H1 (cell line): ENCODE results near the gene C19orf44. TPM values are rescaled to one million over a fixed set of nuclear protein-coding genes. Genes with fewer than 3 reads are reported as not detected.

ENCODE experiments used
- CTCF ChIA-PET: fragments of 300-600 bp; sonication (Branson Sonifier 250); formaldehyde crosslinking; loops from one replicate; lab custom pipeline; 2021; ENCODE audit not compliant: partially characterized antibody; lab: Charles Lee
- POLR2A ChIA-PET: fragments of 300-600 bp; sonication (Branson Sonifier 250); formaldehyde crosslinking; loops from one replicate; lab custom pipeline; 2021; ENCODE audit warnings: inconsistent platforms; ENCODE audit not compliant: partially characterized antibody; lab: Charles Lee
- DNase-seq, 2 experiments: peaks; one replicate each; pipeline versions ENCODE4 v3.0.0 to v3.0.0-alpha.2; 2010 to 2022; ENCODE audit warnings: low spot score in 2 of 2, low read depth in 1 of 2, mixed read lengths in 1 of 2
- FAIRE-seq: peaks from 2 replicates; lab custom pipeline; 2011; peaks lifted over from hg19 to GRCh38; lab: Jason Lieb, UNC
- H2AFZ ChIP-seq: 2 replicates; pipeline ENCODE4 v1.8.1; 2012; ENCODE audit warnings: low read length, inconsistent platforms
- H2AK5ac ChIP-seq: 2 replicates; pipeline ENCODE4 v1.6.1; 2013; ENCODE audit warnings: low read depth, low read length
- H2BK120ac ChIP-seq: replicated peaks from 2 replicates; pipeline ENCODE3; 2013; ENCODE audit warnings: low read depth, low read length, inconsistent platforms
- H2BK12ac ChIP-seq: 2 replicates; pipeline ENCODE4 v1.6.1; 2013; ENCODE audit warnings: low read depth, low read length
- H2BK15ac ChIP-seq: 2 replicates; pipeline ENCODE4 v1.6.1; 2013; ENCODE audit warnings: low read length
- H2BK20ac ChIP-seq: 2 replicates; pipeline ENCODE4 v1.6.1; 2013; ENCODE audit warnings: low read length
- H2BK5ac ChIP-seq: 2 replicates; pipeline ENCODE4 v1.6.1; 2013; ENCODE audit warnings: low read depth, low read length
- H3K14ac ChIP-seq: 2 replicates; pipeline ENCODE4 v1.6.1; 2013; ENCODE audit warnings: inconsistent platforms; ENCODE audit not compliant: insufficient read length
- H3K18ac ChIP-seq: 2 replicates; pipeline ENCODE4 v1.6.1; 2013; ENCODE audit warnings: low read length; ENCODE audit errors: extremely low read depth
- H3K23ac ChIP-seq: 2 replicates; pipeline ENCODE4 v1.6.1; 2013; ENCODE audit warnings: inconsistent platforms; ENCODE audit not compliant: insufficient read length
- H3K23me2 ChIP-seq: 2 replicates; pipeline ENCODE4 v1.6.1; 2013; ENCODE audit warnings: low read depth, low read length
- H3K27ac ChIP-seq: 2 replicates; pipeline ENCODE4 v1.6.1; 2011; ENCODE audit warnings: low read depth, low read length, inconsistent platforms
- H3K27me3 ChIP-seq, 4 experiments: replicated peaks in 1 of 4; 1 replicate in 1 of 4; 2 replicates in 3 of 4; pipeline versions ENCODE4 v1.6.1 to v1.8.1; 2011 to 2013; ENCODE audit warnings: low read length in 3 of 4, mild to moderate bottlenecking in 3 of 4, inconsistent platforms in 2 of 4, mixed read lengths in 2 of 4, moderate library complexity in 1 of 4; ENCODE audit not compliant: control insufficient read depth in 3 of 4, insufficient read depth in 3 of 4; ENCODE audit errors: extremely low read depth in 1 of 4
- H3K36me3 ChIP-seq, 4 experiments: 2 replicates each; pipeline versions ENCODE4 v1.6.1 to v1.8.1; 2011 to 2013; ENCODE audit warnings: mild to moderate bottlenecking in 4 of 4, low read length in 3 of 4, moderate library complexity in 2 of 4, control low read depth in 1 of 4, inconsistent platforms in 1 of 4; ENCODE audit not compliant: insufficient read depth in 4 of 4, control insufficient read depth in 2 of 4
- H3K4ac ChIP-seq: replicated peaks from 2 replicates; pipeline ENCODE3; 2013; ENCODE audit warnings: low read length, low read depth, mixed read lengths, inconsistent platforms; ENCODE audit not compliant: insufficient read length
- H3K4me1 ChIP-seq, 4 experiments: replicated peaks in 1 of 4; 1 replicate in 1 of 4; 2 replicates in 3 of 4; pipeline versions ENCODE4 v1.6.1 to v1.8.1; 2011 to 2013; ENCODE audit warnings: low read length in 3 of 4, inconsistent platforms in 2 of 4, mixed read lengths in 1 of 4; ENCODE audit not compliant: insufficient read depth in 4 of 4, control insufficient read depth in 3 of 4
- H3K4me2 ChIP-seq, 2 experiments: 2 replicates each; pipeline versions ENCODE4 v1.6.1 to v1.8.1; 2011 to 2013; ENCODE audit warnings: low read depth in 2 of 2, low read length in 2 of 2, control low read depth in 1 of 2, inconsistent platforms in 1 of 2, mild to moderate bottlenecking in 1 of 2; ENCODE audit not compliant: insufficient read depth in 1 of 2
- H3K4me3 ChIP-seq, 4 experiments: fragments of 200-600, 300-600 bp in 1 of 4; sonication (generic), shearing (Covaris generic), sonication (Bioruptor Twin) in 1 of 4; 2 replicates each; pipeline versions ENCODE4 v1.5.1 to v1.8.1; 2011 to 2016; ENCODE audit warnings: low read length in 4 of 4, low read depth in 3 of 4, control low read depth in 2 of 4, inconsistent platforms in 2 of 4, mild to moderate bottlenecking in 2 of 4, mixed read lengths in 1 of 4, moderate library complexity in 1 of 4; ENCODE audit not compliant: insufficient read depth in 2 of 4; ENCODE audit errors: extremely low read depth in 1 of 4
- H3K56ac ChIP-seq: replicated peaks from 2 replicates; pipeline ENCODE3; 2013; ENCODE audit warnings: low read depth, mild to moderate bottlenecking, mixed read lengths, low read length, inconsistent platforms; ENCODE audit not compliant: insufficient read length
- H3K79me1 ChIP-seq: 2 replicates; pipeline ENCODE4 v1.6.1; 2013; ENCODE audit warnings: low read depth, low read length, control low read depth
- H3K79me2 ChIP-seq, 2 experiments: 2 replicates each; pipeline versions ENCODE4 v1.6.1 to v1.8.1; 2012 to 2013; ENCODE audit warnings: low read length in 2 of 2, mild to moderate bottlenecking in 2 of 2, inconsistent platforms in 1 of 2; ENCODE audit not compliant: insufficient read depth in 2 of 2, control insufficient read depth in 1 of 2
- H3K9ac ChIP-seq, 4 experiments: replicated peaks in 1 of 4; 1 replicate in 1 of 4; 2 replicates in 3 of 4; pipeline versions ENCODE4 v1.6.1 to v1.8.1; 2011 to 2013; ENCODE audit warnings: low read depth in 3 of 4, low read length in 3 of 4, control low read depth in 2 of 4, mild to moderate bottlenecking in 2 of 4, moderate library complexity in 2 of 4, inconsistent platforms in 1 of 4; ENCODE audit errors: extremely low read depth in 1 of 4
- H3K9me3 ChIP-seq, 2 experiments: 2 replicates each; pipeline versions ENCODE4 v1.6.1 to v1.8.1; 2012 to 2013; ENCODE audit warnings: mild to moderate bottlenecking in 2 of 2, moderate library complexity in 2 of 2, control low read depth in 1 of 2, inconsistent platforms in 1 of 2, low read depth in 1 of 2, low read length in 1 of 2, mixed read lengths in 1 of 2; ENCODE audit not compliant: insufficient read depth in 2 of 2
- H4K20me1 ChIP-seq, 2 experiments: replicated peaks in 1 of 2; 2 replicates each; pipeline versions ENCODE3 to v1.8.1; 2011 to 2013; ENCODE audit warnings: inconsistent platforms in 2 of 2, low read length in 2 of 2, mild to moderate bottlenecking in 1 of 2; ENCODE audit not compliant: insufficient read depth in 2 of 2, control insufficient read depth in 1 of 2
- H4K5ac ChIP-seq: 2 replicates; pipeline ENCODE4 v1.6.1; 2013; ENCODE audit warnings: low read length, low read depth, mixed read lengths, inconsistent platforms; ENCODE audit not compliant: insufficient read length
- H4K8ac ChIP-seq: 2 replicates; pipeline ENCODE4 v1.8.0; 2013; ENCODE audit warnings: mild to moderate bottlenecking, moderate library complexity, low read length, inconsistent platforms; ENCODE audit not compliant: insufficient read depth; ENCODE audit errors: extremely low read depth
- H4K91ac ChIP-seq: replicated peaks from 2 replicates; pipeline ENCODE3; 2013; ENCODE audit warnings: low read length, mixed read lengths, inconsistent platforms; ENCODE audit not compliant: insufficient read length
- CHD1 ChIP-seq: IDR thresholded peaks from 2 replicates; pipeline ENCODE4 v1.6.1; 2012; ENCODE audit warnings: low read depth, low read length, improper control_type of control experiment
- E2F6 ChIP-seq: IDR thresholded peaks from 2 replicates; pipeline ENCODE4 v1.6.1; 2012; ENCODE audit warnings: inconsistent platforms
- EGR1 ChIP-seq: IDR thresholded peaks from 2 replicates; pipeline ENCODE4 v1.6.1; 2011; ENCODE audit warnings: low read depth, low read length, borderline replicate concordance
- NRF1 ChIP-seq: IDR thresholded peaks from 2 replicates; pipeline ENCODE4 v1.6.1; 2011; ENCODE audit warnings: mild to moderate bottlenecking, low read depth, low read length, improper control_type of control experiment
- PHF8 ChIP-seq: fragments of 200-600 bp; sonication (generic); conservative IDR thresholded peaks from 2 replicates; pipeline ENCODE4 v1.7.1; 2012; ENCODE audit warnings: low read depth, mild to moderate bottlenecking, inconsistent platforms, low read length, moderate library complexity
- RAD21 ChIP-seq, 2 experiments: IDR thresholded peaks in 1 of 2; conservative IDR thresholded peaks in 1 of 2; 2 replicates each; pipeline ENCODE4 v1.6.1; 2011; ENCODE audit warnings: low read depth in 2 of 2, low read length in 2 of 2, improper control_type of control experiment in 1 of 2, inconsistent platforms in 1 of 2, mild to moderate bottlenecking in 1 of 2, moderate library complexity in 1 of 2
- RBBP5 ChIP-seq: IDR thresholded peaks from 2 replicates; pipeline ENCODE4 v1.7.1; 2012; ENCODE audit warnings: low read depth, mild to moderate bottlenecking, inconsistent platforms, low read length, moderate library complexity, borderline replicate concordance
- RXRA ChIP-seq: IDR thresholded peaks from 2 replicates; pipeline ENCODE4 v1.6.1; 2011; ENCODE audit warnings: low read depth, mild to moderate bottlenecking, low read length, moderate library complexity; ENCODE audit not compliant: insufficient read depth
- TEAD4 ChIP-seq: IDR thresholded peaks from 2 replicates; pipeline ENCODE4 v1.6.1; 2012; ENCODE audit warnings: low read depth, low read length, inconsistent platforms, mixed read lengths
- WGBS, 2 experiments: shearing (Covaris generic) in 1 of 2; methylation state at CpG; one replicate each; pipeline versions ENCODE4 v1.1.6 to v1.1.7; 2013 to 2015; ENCODE audit warnings: low lambda C conversion rate in 2 of 2, mixed read lengths in 2 of 2, inconsistent platforms in 1 of 2, low coverage in 1 of 2, missing lambda C conversion rate in 1 of 2; ENCODE audit not compliant: insufficient replicate concordance in 2 of 2, insufficient coverage in 1 of 2, insufficient read length in 1 of 2; ENCODE audit errors: extremely low coverage in 1 of 2, missing lambda C conversion rate in 1 of 2; 5-methylcytosine and 5-hydroxymethylcytosine counted together
- polyA plus RNA-seq, 7 experiments: library from polyadenylated mRNA; depleted of rRNA in 3 of 7; stranded (reverse) in 5 of 7; unstranded in 2 of 7; fragments of >200 nt in 5 of 7; fragments of 200-250 nt in 2 of 7; gene quantifications; 1 replicate in 5 of 7; 2 replicates in 1 of 7; 4 replicates in 1 of 7; pipeline versions ENCODE4 v1.2.1 to v1.2.3, GENCODE V29; 2011 to 2013; ENCODE audit warnings: missing spikeins in 2 of 7, mixed read lengths in 2 of 7
- total RNA-seq: library from RNA; stranded (reverse); fragmentation: NEBNext Ultra II Directional; extraction: Animal tissue kit (Norgen Biotek cat#: 25700); gene quantifications from 2 replicates; pipeline ENCODE4 v1.2.1, GENCODE V29; 2021

Gene C19orf44
- total and polyA plus RNA-seq, 2 of the 8 experiments (the other 6 are each of a cell fraction or from before 2014, with no cell fraction given) = 2.1 to 4.5 TPM

- Histone ChIP-seq H3K36me3 (peaks cover 0 to 20% (median 6%) of the 10 kb centered on the region in 4 experiments; a peak in 5 of 8 replicates), H4K20me1 (peaks cover 14 to 22% of the 10 kb centered on the region in 2 experiments), H3K79me1 (peaks cover 7% of the 10 kb centered on the region; the same call in 1 of the 2 replicates), H2AFZ (no peak within 1 kb of the TSS), H3K14ac (no peak within 1 kb of the TSS), H3K9me3 (no peaks in the 10 kb centered on the region), H4K8ac (peak within 1 kb of the TSS; percentile 97), H3K23ac (no peak within 1 kb of the TSS), H3K27ac (peak within 1 kb of the TSS; percentile 89), H2BK20ac (no peak within 1 kb of the TSS), H3K4ac (peak within 1 kb of the TSS; percentile 32), H2BK120ac (no peak within 1 kb of the TSS), H3K4me3 (peak within 1 kb of the TSS; percentile 86 to 99 (median 99)), H2BK15ac (no peak within 1 kb of the TSS), H3K4me2 (peak within 1 kb of the TSS; percentile 91 to 95), H2BK12ac (no peak within 1 kb of the TSS), H4K5ac (peak within 1 kb of the TSS; percentile 86), H3K27me3 (no peaks in the 10 kb centered on the region), H2BK5ac (peak within 1 kb of the TSS; percentile 80), H3K23me2 (peaks cover 6% of the 10 kb centered on the region; the same call in 1 of the 2 replicates), H3K56ac (peak within 1 kb of the TSS; percentile 86), H4K91ac (peak within 1 kb of the TSS; percentile 74), H3K18ac (peak within 1 kb of the TSS; percentile 13; the same call in 1 of the 2 replicates), H3K4me1 (peaks cover 0 to 5% (median 3%) of the 10 kb centered on the region in 4 experiments; a peak in 4 of 7 replicates), H3K9ac (peak within 1 kb of the TSS; percentile 85 to 92 (median 91)), H3K79me2 (peaks cover 35 to 59% of the 10 kb centered on the region in 2 experiments), H2AK5ac (0 out of 2 replicates have a peak within 1 kb of the TSS, but pooled peaks have one; percentile 69)
- FAIRE-seq = no peak
- peak; percentile 60 to 93 for DNase-seq
- ChIA-PET POLR2A (interaction anchor here (0.8 to 1.6 kb wide), 9 partner anchors 9 to 50 kb away, joined by 3 to 7 read pairs (median 3); no protein-coding TSS in a partner anchor), CTCF (interaction anchor here (1.2 to 1.6 kb wide), 2 partner anchors 14 to 23 kb away, joined by 3 read pairs; no protein-coding TSS in a partner anchor)
- 2% methylated on average over 52 of the region's 108 CpGs; no CpG with 5 or more reads in 1 of the 2 experiments for WGBS, 2 experiments
- TF ChIP-seq RBBP5 (peak; percentile 64; the same call in 1 of the 2 replicates), RAD21 (IDR thresholded peaks at IDR 0.05 in 1 of 2, conservative IDR thresholded peaks at IDR 0.05 in 1 of 2; ENCODE audit: low read depth in 2 of 2, low read length in 2 of 2) (no peak), CHD1 (no peak), EGR1 (no peak), E2F6 (peak; percentile 93), RXRA (no peak), PHF8 (peak; percentile 95), TEAD4 (no peak), NRF1 (peak; percentile 39)
Measured at GRCh38 chr19:16542045-16542909, 46.1 kb downstream of the C19orf44 start, which contains the start of gene CHERP. TSS of gene CHERP (minus strand) at chr19:16542437. CDS start at chr19:16542378, 59 bp downstream.
